HepG2 (cell line): Measurements from ENCODE around the gene CCDC93. TPM values are rescaled to one million over a fixed set of nuclear protein-coding genes. Genes with fewer than 3 reads are reported as not detected.

Experiments used
- FOXO1 ChIP-seq: sonication (generic); formaldehyde crosslinking; IDR thresholded peaks from 2 replicates; pipeline ENCODE4 v1.4.0; 2020; ENCODE audit warnings: missing genetic modification reagents
- HDAC1 ChIP-seq: sonication (generic); formaldehyde crosslinking; IDR thresholded peaks from 2 replicates; pipeline ENCODE4 v1.5.1; 2020; ENCODE audit warnings: mild to moderate bottlenecking, missing genetic modification reagents
- KDM6A ChIP-seq: IDR thresholded peaks from 2 replicates; pipeline ENCODE4 v1.6.1; 2016; ENCODE audit warnings: low read depth
- KMT2A ChIP-seq: sonication (generic); formaldehyde crosslinking; IDR thresholded peaks from 2 replicates; pipeline ENCODE4 v1.4.0; 2020; ENCODE audit warnings: missing genetic modification reagents
- MYPOP ChIP-seq: sonication (generic); formaldehyde crosslinking; IDR thresholded peaks from 2 replicates; pipeline ENCODE4 v1.8.1; 2023; ENCODE audit warnings: mild to moderate bottlenecking, moderate library complexity, missing genetic modification reagents
- NONO ChIP-seq, 2 experiments: fragments of 450-650 bp in 1 of 2; sonication (generic) in 1 of 2; formaldehyde crosslinking in 1 of 2; IDR thresholded peaks in 1 of 2; conservative IDR thresholded peaks in 1 of 2; 2 replicates each; pipeline versions ENCODE4 v1.6.1 to v1.8.0; 2017 to 2022; ENCODE audit warnings: mild to moderate bottlenecking in 1 of 2, missing genetic modification reagents in 1 of 2, moderate library complexity in 1 of 2
- SMARCE1 ChIP-seq: fragments of 450-650 bp; IDR thresholded peaks from 2 replicates; pipeline ENCODE4 v1.6.1; 2017; ENCODE audit warnings: borderline replicate concordance
- SNAI1 ChIP-seq: sonication (generic); formaldehyde crosslinking; IDR thresholded peaks from 2 replicates; pipeline ENCODE4 v1.5.0; 2020; ENCODE audit warnings: mild to moderate bottlenecking, missing genetic modification reagents, borderline replicate concordance
- TP53 ChIP-seq: sonication (generic); formaldehyde crosslinking; conservative IDR thresholded peaks from 2 replicates; pipeline ENCODE4 v1.4.0; 2020; ENCODE audit warnings: missing genetic modification reagents
- YEATS4 ChIP-seq: sonication (generic); formaldehyde crosslinking; IDR thresholded peaks from 2 replicates; pipeline ENCODE4 v1.4.0; 2020; ENCODE audit warnings: missing genetic modification reagents, borderline replicate concordance
- ZNF160 ChIP-seq: sonication (generic); formaldehyde crosslinking; IDR thresholded peaks from 2 replicates; pipeline ENCODE4 v1.8.0; 2022; ENCODE audit warnings: mild to moderate bottlenecking, inconsistent platforms, missing genetic modification reagents
- ZNF205 ChIP-seq: IDR thresholded peaks from 2 replicates; pipeline ENCODE4 v1.6.1; 2018; ENCODE audit warnings: missing biosample characterization, missing genetic modification reagents
- ZNF567 ChIP-seq: sonication (generic); formaldehyde crosslinking; IDR thresholded peaks from 2 replicates; pipeline ENCODE4 v1.8.1; 2023; ENCODE audit warnings: mild to moderate bottlenecking, missing genetic modification reagents, borderline replicate concordance
- ZNF629 ChIP-seq: sonication (generic); formaldehyde crosslinking; conservative IDR thresholded peaks from 2 replicates; pipeline ENCODE4 v1.5.0; 2020; ENCODE audit warnings: missing genetic modification reagents
- ZNF777 ChIP-seq: sonication (generic); formaldehyde crosslinking; IDR thresholded peaks from 2 replicates; pipeline ENCODE4 v1.4.0; 2020; ENCODE audit warnings: missing genetic modification reagents
- ZNF816 ChIP-seq: sonication (generic); formaldehyde crosslinking; IDR thresholded peaks from 2 replicates; pipeline ENCODE4 v1.8.0; 2022; ENCODE audit warnings: missing genetic modification reagents, mild to moderate bottlenecking, borderline replicate concordance
- ZSCAN31 ChIP-seq: sonication (generic); formaldehyde crosslinking; IDR thresholded peaks from 2 replicates; pipeline ENCODE4 v1.5.0; 2020; ENCODE audit warnings: low read depth, mild to moderate bottlenecking, missing genetic modification reagents
- polyA plus RNA-seq, 8 experiments: library from polyadenylated mRNA; depleted of rRNA in 3 of 8; stranded (reverse) in 7 of 8; unstranded in 1 of 8; fragments of >200 nt; fragmentation: Illumina TruSeq in 4 of 8; extraction: Trizol in 4 of 8; gene quantifications; 2 replicates each; pipeline versions ENCODE4 v1.2.1 to v1.2.3, GENCODE V29; 2011 to 2016; ENCODE audit warnings: low read depth in 4 of 8, missing spikeins in 1 of 8, mixed read lengths in 1 of 8; ENCODE audit not compliant: insufficient read depth in 1 of 8
- total RNA-seq, 5 experiments: library from RNA; depleted of rRNA; stranded (reverse); fragments of >200 nt; fragmentation: Illumina TruSeq; extraction: Trizol; gene quantifications; 2 replicates each; pipeline ENCODE4 v1.2.3, GENCODE V29; 2016; ENCODE audit warnings: low read depth in 1 of 5
- TF ChIP-seq, protein P1 (sequence below): sonication (generic); formaldehyde crosslinking; IDR thresholded peaks from 2 replicates; pipeline ENCODE4 v1.4.0; 2020; ENCODE audit warnings: mild to moderate bottlenecking, missing genetic modification reagents
- TF ChIP-seq, protein P2 (sequence below): sonication (generic); formaldehyde crosslinking; IDR thresholded peaks from 2 replicates; pipeline ENCODE4 v1.4.0; 2020; ENCODE audit warnings: missing genetic modification reagents, borderline replicate concordance

CCDC93 gene
- total and polyA plus RNA-seq, 2 of the 13 experiments (the other 11 are each of a cell fraction or from before 2014, with no cell fraction given), result 37.2 to 53.2 TPM

- TF ChIP-seq MYPOP (CRISPR knock-in tag) (0 out of 2 replicates have a peak, but pooled peaks have one; percentile 0), ZNF567 (CRISPR knock-in tag) (no peak), ZNF205 (CRISPR knock-in tag) (no peak), ZNF160 (CRISPR knock-in tag) (no peak; the same call in 1 of the 2 replicates), KMT2A (CRISPR knock-in tag) (peak; percentile 80; the same call in 1 of the 2 replicates), KDM6A (no peak), SNAI1 (no peak; the same call in 1 of the 2 replicates), HDAC1 (peak; percentile 80), TP53 (CRISPR knock-in tag) (no peak), FOXO1 (CRISPR knock-in tag) (no peak), ZNF777 (no peak), YEATS4 (CRISPR knock-in tag) (peak; percentile 49), SMARCE1 (no peak), NONO (IDR thresholded peaks at IDR 0.05) (no peak), NONO (CRISPR knock-in tag; conservative IDR thresholded peaks at IDR 0.05) (peak; percentile 57; the same call in 1 of the 2 replicates), ZNF816 (CRISPR knock-in tag) (no peak; the same call in 1 of the 2 replicates), ZNF629 (CRISPR knock-in tag) (no peak), ZSCAN31 (no peak)
- TF ChIP-seq, protein P1, sequence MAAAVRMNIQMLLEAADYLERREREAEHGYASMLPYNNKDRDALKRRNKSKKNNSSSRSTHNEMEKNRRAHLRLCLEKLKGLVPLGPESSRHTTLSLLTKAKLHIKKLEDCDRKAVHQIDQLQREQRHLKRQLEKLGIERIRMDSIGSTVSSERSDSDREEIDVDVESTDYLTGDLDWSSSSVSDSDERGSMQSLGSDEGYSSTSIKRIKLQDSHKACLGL (CRISPR knock-in tag), result peak; percentile 92
- TF ChIP-seq, protein P2, sequence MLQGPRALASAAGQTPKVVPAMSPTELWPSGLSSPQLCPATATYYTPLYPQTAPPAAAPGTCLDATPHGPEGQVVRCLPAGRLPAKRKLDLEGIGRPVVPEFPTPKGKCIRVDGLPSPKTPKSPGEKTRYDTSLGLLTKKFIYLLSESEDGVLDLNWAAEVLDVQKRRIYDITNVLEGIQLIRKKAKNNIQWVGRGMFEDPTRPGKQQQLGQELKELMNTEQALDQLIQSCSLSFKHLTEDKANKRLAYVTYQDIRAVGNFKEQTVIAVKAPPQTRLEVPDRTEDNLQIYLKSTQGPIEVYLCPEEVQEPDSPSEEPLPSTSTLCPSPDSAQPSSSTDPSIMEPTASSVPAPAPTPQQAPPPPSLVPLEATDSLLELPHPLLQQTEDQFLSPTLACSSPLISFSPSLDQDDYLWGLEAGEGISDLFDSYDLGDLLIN (CRISPR knock-in tag), result no peak
These were observed 598 bp downstream of the CCDC93 start (continued) for GRCh38 chr2:118013221-118013723.
